SKM-1 (cell line): ENCODE results near the gene TACC2.

Experiments
- DNase-seq: peaks from one replicate; lab custom pipeline; 2025; ENCODE audit not compliant: unreplicated experiment; lab: John Stamatoyannopoulos, UW

The TACC2 gene

DNA sequence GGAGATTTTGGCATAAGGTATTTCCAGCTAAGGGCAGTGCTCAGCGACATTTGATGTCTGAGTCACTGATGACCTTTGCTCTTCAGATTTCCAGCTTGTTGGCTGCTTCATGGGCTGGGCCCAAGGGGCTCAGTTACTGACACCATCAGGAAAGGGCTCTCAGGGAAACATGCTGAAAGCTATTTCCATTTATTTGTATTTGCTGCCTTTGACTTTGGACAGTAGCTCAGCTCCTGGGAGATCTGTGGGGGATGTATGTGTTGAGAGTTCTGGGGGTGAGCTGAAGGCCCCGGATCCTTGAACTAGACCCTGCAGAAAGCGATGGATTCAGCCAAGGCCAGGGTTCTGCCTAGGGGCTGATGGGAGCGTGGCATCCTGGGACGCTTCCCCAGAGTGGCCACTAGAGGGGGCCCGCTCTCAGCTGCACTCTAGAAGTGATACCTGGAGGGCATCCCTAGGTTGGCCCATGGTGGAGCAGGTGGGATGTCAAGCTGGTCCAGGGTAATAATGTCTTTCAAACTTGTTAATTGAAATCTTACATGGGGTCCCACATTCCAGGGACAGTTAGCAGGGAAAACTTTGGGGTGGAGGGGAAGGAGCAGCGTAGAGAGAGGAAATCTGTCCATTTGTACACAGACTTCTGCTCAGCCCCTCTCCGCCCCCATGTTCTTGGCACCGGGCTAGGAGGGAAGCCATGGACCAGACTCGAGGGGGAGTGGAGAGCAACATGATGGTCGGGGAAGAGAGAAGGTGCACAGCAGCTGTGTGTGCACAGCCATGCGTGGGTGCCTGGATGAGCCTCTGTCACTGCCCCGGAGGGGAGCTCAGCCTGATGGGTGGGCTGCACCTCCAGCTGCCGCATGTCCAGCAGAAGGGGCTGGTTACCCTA lies 279.1 kb downstream of the TACC2 start:
- no peak for DNase-seq

DNA sequence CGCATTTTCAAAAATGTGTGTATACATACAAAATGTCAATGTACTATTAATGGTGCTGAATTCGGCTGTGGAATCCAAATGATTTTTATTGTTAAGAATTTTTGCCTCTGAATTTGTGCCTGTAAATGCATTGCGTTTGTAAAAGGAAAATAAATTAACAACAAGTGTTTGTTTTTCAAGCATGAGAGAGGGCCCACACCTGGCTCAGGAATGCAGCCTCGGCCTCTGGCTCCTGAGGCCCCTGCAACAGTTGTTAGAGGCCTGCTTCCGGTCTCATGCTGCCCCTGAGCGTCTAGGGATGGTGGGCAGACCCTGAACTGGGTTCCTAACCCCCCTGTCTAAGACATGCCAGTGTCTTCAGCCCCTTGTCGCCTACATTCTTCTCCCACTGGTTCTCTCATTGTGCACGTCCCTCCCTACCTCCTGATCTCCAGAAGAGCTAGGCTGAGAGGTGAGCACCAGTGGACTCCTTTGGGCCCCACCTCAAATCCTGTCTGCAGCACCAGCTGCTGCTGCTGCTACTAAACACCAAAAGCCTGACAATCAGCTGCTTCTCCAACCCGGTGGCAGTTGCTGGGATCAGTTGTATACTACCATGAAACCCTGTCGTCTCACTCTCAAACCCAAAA lies 280.2 kb downstream of the TACC2 start:
- DNase-seq: no peak

DNA sequence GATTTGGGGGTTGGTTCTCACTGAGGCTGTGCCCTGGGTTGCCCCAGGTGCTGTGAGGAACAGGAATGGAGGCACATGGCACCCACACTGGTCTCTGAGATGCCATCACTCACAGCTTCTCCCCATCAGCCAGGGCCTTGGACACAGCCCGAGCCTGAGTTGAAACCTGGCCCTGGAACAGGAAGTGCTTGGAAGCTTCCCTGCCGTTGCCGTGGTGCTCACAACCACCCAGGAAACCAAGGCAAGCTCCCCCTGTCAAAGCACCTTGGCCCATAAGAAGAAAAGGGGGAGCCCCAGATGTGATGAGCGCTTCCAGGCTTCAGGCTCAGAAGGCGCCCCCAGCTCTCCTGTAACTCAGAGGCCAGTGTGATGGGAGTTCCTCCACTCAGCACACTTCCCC lies 282.1 kb downstream of the TACC2 start, which contains the start of gene BTBD16:
Gene BTBD16, plus strand, starts transcription at position 221 of the 400 bp plus-strand sequence. CDS start 3,786 bp downstream, outside the sequence.
- no peak for DNase-seq

DNA sequence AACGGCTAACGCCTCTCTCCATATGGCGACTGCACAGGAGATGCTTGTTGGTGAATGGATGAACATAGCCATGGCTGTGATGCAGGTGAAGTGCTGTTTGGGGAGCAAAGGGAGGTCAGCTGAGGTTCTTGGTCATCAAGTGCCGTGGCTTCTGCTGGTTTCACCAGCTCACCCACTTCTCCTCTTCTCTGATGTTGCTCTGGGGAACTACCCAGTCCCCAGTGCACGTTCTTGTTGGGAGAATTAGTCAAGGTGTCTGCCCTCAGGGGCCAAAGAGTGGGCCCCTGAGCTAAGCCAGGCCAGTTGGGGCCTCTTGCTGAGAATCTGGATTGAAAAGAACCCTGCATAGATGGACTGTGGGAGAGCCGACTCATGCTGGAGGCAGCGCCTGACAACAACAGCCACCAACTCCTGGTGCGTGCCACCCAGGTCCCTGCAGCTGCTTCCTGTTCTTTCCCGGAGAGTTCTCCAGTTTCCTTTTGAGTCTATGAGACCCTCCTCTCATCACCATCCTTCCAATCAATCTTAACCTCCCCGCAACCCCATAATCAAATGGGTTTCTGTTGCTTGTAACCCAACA lies 285.1 kb downstream of the TACC2 start:
- DNase-seq: no peak

DNA sequence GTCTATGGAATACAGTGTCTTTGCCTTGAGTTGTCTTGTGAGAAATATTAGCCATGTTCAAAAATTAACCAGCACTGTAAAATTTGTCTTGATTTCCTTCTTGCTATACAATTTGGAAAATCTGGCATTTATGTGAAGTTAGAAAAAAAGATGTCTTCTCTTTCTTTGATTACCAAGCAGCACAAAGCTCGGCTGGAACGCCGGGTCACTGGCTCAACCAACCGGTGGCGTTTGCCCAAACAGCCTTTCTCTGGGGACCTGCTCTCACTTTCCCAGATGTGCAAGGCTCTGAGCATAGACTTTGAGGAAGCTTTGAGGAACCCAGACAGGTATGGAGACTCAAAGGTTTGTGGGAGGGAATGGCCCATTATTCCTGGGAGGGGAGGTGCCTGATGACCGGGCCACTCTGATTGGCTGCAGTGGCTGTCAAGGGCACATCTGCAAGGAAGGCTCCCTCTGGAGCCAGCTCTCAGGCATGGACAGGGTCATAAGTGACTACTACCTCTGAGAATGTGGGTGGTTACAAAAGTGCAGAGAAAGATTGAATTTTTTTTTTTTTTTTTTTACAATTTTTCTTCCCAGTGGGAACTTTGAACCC lies 287.7 kb downstream of the TACC2 start:
- no peak for DNase-seq

DNA sequence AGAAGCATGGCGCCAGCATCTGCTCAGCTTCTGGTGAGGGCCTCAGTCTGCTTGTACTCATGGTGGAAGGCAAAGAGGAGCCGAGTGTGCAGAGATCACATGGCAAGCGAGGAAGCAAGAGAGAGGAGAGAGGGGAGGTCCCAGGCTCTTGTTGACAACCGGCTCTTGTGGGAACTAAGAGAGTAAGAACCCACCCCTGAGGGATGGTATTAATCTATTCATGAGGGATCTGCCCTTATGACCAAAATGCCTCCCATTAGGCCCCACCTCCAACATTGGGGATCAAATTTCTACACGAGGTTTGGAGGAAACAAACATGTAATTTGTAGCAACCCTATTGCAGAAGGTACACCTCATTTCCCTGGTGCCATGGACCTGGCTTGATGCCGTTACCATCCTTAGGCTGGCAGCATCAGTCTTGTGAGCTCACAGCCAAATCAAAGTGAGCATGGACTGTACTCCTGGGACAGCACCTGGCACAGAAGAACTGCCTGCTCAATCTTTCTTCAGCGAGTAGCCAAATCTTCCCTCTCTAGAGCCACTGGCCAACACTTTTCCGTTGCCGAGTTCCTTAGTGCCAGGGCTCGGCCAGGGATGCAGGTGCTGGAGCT lies 288.7 kb downstream of the TACC2 start:
- no peak for DNase-seq

DNA sequence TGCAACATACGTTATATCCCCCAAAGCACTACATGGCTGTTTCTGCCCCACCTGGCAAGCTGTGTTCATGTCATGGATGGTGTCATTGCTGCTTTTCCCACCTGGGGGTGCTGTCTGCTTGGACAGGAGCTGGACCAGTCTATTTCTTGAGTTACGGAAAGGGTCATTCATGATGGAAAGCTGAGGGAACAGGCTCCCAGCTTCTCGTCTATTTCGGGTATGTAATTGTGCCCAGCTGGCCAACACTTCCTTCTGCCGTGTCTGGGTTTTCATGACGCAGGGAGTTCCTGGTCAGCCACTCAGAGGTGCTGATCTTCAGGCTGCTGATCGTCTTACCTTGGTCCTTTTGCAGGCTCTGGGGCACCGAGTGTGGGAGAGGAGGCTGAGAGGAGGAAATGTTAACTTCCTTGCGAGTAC lies 290.8 kb downstream of the TACC2 start:
- no peak for DNase-seq

DNA sequence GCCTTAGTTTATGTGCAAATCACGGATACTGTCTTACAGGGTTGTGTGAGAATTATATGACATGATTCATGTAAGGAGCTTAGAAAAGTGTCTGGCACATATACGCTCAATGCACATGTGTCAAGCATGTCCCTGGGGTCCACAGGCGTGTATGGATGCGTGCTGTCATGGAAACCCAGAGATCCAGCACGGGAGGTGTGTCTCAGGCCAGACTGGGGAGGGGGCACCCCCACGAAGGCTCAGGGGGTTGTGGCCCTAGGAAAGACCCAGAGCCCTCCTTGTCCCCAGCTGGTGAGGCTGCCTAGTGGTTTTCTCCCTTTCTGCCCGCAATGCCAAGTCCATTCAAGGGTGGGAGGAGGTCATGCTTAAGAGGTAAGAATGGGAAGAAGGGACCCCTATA lies 291.2 kb downstream of the TACC2 start:
- no peak for DNase-seq

DNA sequence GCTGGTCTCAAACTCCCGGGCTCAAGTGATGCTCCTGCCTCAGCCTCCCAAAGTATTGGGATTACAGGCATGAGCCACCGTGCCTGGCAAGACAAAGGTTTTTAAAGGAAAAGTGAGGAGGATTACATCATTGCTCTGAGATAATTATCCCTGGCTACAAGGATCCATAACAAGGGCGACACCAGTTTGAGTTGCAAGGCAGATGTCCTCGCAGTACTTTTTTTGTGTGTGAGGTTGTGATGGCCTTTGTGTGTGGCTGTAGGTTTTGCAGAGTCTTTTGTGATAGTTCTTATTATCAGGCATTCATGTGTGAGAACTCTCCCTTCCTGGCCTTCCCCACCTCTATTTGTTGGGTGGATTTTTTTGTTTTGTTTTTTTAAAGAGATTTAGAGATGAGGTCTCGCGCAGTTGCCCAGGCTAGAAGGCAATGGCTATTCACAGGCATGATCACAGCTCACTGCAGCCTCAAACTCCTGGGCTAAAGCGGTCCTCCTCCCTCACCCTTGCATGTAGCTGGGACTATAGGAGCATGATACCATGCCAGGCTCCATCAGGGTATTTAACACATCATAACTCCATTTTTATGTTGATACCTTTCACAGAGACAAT lies 292.2 kb downstream of the TACC2 start:
- no peak for DNase-seq

DNA sequence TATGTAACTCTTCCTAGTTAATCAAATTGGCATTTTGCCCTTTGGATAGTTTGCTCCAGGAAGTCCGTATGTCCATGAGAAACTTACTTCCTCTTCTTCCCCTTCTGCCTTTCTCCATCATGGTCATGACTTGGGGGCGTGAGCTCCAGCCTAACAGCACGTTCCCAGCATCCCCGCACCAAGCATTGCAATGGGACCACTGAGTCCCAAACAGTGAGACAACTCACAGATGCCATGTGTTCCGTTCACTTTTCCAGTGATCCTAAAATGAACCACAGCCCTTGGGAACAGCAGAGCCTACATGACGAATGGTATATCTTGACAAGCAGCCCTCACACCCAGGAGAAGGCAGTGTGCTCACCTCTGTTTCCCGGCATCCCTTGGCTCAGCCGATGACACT lies 292.8 kb downstream of the TACC2 start:
- no peak for DNase-seq

DNA sequence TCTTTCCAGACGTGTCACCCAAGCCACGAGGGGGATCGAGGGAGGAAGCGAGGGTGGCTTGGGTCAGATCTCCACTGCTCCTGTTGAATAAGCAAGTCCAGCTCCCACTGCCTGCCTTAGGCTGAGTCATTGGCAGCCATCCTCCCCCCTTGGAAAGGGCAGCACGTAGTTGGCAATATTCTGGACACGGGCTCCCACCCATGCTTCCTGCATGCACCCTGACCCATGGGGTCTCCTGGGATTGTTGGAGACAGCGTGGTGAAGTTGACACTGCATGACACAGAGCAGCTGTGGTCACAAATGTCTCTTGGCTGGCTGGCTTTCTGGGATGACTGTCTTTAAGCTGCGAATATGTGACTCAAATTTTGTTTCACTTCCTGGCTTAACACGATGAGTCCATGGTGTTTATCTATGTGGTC lies 293.3 kb downstream of the TACC2 start:
- no peak for DNase-seq

DNA sequence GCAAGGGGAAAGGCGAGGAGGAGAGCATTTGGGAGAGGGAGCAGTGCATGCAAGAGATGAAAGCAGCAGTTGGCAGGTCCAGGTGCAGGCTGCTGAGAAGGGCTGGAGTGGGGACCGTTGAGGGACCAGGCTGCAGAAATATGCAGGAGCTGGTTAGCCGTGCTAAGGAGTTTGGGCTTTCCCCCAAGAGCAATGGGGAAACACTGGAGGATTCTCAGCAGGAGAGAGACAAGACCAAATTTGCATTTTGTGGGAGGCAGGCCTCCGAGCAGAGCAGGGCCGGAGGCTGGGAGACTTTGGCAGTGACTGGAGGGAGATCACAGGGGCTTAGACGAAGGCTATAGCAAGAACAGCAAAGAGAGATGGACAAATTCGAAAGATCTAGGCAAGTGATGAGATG lies 293.9 kb downstream of the TACC2 start:
- no peak for DNase-seq

DNA sequence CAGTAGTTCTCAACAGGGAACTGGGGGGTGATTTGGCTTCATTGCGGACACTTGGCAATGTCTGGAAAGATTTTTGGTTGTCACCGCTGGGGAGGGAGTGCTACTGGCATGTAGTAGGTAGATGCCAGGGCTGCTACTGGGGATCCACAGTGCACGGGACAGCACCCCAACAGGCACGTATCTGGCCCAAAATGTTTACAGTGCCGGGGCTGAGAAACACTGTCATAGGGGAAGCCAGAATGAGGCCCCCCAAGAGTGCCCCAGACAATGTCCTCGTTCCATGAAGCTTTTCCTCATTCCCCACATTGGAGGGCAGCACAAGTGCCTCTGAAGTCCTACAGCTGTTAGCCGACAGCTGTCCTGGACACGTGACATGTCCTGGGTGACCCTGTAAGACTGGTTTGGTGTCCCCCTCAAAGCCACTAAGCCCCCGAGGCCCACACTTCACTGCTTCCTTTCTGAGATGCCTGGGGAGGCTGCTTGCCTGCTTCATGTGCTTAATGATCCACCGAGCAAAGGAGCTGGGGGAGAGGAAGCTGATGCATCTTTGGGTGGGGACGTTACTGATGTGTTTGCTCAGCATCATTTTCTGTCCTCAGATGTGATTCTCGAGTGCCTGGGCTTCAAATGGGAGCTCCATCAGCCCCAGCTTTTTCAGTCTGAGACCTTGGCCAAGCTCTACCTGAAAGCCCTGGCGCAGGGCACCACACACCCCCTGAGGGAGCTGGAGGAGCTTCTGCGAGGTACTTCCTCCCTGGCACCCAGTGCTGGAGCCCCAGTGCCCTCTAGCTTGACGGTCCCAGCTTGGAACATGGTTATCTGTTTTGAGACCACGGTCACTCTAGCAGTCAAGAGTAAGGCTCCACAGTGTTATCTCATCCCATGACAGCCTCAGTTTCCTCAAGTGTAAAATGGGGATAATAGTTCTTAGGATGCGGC lies 296.8 kb downstream of the TACC2 start:
- DNase-seq: no peak

DNA sequence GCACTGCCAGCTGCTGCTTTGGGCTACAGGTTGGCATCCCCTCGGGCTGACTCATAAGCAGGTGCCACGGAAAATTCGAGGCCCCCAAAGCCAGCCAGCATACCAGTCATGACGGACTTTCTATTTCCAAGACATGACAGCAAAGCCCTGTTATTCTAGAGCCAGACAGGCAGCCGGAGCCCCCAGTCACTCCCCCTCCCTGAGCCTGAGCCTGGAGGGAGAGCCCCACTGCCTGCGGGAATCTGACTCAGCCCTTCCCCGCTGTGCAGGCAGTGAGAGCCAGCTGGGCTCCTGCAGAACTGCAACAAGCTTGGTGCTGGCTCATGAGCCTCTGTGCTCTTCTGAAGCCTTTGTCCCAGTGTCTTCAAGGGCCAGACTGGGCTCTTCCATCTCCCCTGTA lies 297.9 kb downstream of the TACC2 start:
- no peak for DNase-seq

DNA sequence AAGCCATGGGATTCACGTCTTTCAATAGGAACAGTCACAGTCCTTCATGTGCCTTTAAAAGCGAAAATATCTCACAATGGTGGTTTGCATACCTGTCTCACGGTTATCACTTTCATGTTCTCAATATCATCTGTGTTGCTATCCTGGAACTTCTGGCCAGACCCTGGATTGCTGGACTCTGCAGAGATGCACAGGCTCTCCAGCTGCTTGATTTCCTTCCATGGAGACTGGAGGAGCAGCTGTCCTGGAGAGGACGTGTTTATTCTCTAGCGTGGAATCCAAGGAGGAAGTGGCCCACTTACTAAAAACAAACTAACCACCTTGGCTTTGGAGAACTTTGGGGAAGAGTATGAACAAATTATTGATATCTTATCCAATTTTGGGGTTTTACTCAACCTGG lies 298.6 kb downstream of the TACC2 start:
- DNase-seq: no peak

DNA sequence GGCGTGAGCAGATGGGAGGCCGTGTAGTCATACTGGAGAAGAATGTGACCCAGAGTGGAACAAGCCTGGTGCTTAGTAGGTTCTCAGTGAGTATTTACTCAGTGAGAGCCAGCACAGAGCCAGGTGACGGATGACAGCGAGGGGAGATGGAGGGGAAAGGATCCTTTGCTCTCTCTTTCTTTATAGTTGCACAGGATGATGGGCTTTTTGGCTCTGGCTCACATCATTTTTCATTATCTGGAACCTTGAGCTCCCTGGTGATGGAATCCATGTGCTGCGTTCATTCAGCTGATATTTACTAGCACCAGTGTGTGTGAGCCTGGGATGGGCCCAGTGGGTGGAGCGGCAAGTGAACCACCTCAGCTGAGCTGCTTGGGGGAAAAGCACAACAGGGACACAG lies 299.3 kb downstream of the TACC2 start:
- no peak for DNase-seq

DNA sequence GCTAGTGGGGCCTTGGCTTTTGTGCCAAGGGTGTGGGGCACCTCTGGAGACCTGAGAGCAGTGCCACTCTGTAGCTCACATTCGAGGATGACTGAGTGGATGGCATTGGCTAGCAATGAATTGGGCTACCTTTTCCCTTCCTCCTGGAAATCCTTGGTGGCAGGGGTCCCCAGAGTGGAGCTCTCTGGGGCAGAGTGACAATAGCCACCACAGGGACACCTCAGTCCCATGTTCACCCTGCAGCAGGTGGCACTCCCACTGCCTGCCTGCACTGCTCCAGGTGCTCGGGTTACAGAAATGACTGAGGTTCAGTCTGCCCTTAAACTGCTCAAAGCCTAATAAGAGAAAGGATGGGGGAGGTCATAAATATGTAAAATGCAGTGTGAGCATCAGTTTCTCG lies 300.0 kb downstream of the TACC2 start:
- no peak for DNase-seq

DNA sequence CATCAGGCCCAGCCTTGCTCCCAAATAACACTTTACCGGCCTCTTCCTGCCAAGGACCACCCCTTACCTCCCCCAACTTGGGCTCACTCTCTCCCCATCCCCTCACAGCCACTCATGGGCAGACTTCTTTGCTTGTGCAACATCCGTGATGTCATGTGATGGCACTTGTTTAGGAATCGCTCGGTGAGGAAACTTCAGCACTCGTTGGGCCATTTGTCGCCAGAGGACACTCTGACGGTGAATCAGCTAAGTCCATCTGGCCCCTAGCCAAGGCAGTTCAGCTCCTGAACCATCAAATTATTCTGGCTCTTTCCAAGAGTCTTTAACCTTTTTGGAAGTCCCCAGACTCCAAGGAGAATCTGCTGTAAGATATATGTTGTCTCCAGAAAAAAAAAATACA lies 301.4 kb downstream of the TACC2 start:
- no peak for DNase-seq

DNA sequence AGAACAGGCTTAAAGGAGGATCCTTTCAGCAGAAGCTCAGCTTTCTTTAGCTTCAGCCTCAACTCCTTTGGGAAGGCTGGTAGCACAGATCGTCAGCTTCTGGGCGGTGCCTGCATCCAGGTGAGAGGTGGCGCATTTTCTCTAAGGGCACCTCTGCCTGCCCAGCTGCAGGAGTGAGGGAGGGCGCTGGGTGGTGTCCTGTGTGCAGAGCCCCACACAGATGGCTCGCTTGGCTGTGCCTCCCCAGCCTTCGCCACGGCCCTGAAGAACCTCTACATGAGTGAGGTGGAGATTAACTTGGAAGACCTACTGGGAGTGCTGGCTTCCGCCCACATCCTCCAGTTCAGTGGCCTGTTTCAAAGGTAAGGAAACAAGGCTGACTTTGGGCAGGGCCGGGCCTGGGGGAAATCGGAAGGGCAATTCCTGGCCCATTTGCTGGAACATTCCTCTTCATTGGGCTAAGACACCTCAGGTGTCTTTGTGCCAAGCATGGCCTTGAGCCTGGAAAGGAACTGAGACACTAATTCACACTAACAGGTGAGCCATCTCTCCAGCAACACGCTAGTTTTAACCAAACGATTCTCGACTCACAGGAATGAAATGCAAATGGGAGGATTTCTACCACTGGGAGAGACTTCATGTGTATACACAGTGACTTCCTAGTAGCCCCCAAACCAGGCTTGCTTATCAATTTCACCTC lies 302.0 kb downstream of the TACC2 start:
- no peak for DNase-seq
